Head of caudate nucleus (tissue), 42 donors: Measurements from ENCODE around the gene MAP1LC3B.

Source experiments
- DNase-seq, 42 donors: peaks; one replicate each; pipeline versions ENCODE4 v3.0.0 to v3.0.0-alpha.2; 2020 to 2021; ENCODE audit warnings: mixed read lengths in 7 of 42
- intact Hi-C: fragments of 100-400 bp; cut with DNase I; formaldehyde crosslinking; loops from one replicate; pipeline ENCODE4 v1.15.0; 2022

Gene MAP1LC3B

GRCh38 chr16:87437911-87438610, 45.9 kb downstream of the MAP1LC3B start:
- intact Hi-C loops = no loop called here
- DNase-seq = no peak

- no peak for DNase-seq
- intact Hi-C loops = no loop called here
These were observed 46.5 kb downstream of the MAP1LC3B start for GRCh38 chr16:87438611-87438985.

- intact Hi-C loops = no loop called here
- DNase-seq = no peak
These were observed 47.8 kb downstream of the MAP1LC3B start for GRCh38 chr16:87439926-87440325.

- intact Hi-C loops = no loop called here
- no peak for DNase-seq
These were observed 49.9 kb downstream of the MAP1LC3B start for GRCh38 chr16:87441886-87442580.

- DNase-seq = no peak
- intact Hi-C loops = no loop called here
These were observed 50.4 kb downstream of the MAP1LC3B start for GRCh38 chr16:87442581-87442966.

- intact Hi-C loops = no loop called here
- DNase-seq = peak in 1 of 42 donors; percentile 14
These were observed 50.9 kb downstream of the MAP1LC3B start for GRCh38 chr16:87443016-87443415.

GRCh38 chr16:87443964-87444363, 51.8 kb downstream of the MAP1LC3B start:
- intact Hi-C loops = no loop called here
- DNase-seq = no peak

GRCh38 chr16:87445486-87445885, 53.4 kb downstream of the MAP1LC3B start:
- intact Hi-C loops = no loop called here
- DNase-seq = no peak

- intact Hi-C loops = no loop called here
- DNase-seq = no peak
These were observed 54.3 kb downstream of the MAP1LC3B start for GRCh38 chr16:87446479-87446878.

- intact Hi-C loops = no loop called here
- no peak for DNase-seq
These were observed 55.2 kb downstream of the MAP1LC3B start for GRCh38 chr16:87447323-87447722.

GRCh38 chr16:87448866-87449265, 56.7 kb downstream of the MAP1LC3B start:
- DNase-seq = no peak
- intact Hi-C loops = no loop called here

- intact Hi-C loops = no loop called here
- DNase-seq = no peak
These were observed 59.6 kb downstream of the MAP1LC3B start for GRCh38 chr16:87451563-87452210.

- intact Hi-C loops = no loop called here
These were observed 61.2 kb downstream of the MAP1LC3B start for GRCh38 chr16:87453326-87453725.

More at GRCh38 chr16:87453326-87453725, 61.2 kb downstream of the MAP1LC3B start:
- DNase-seq = no peak
